Cardiac fibroblast (primary cell): ENCODE measurements around the gene HAT1.
"Not testable (repeated sequence)": the region's sequence is repeated elsewhere in the genome, so short reads cannot be mapped to it uniquely, and the experiment has no call there.

ENCODE experiments used
- DNase-seq, 2 donors: peaks; one replicate each; pipeline versions ENCODE4 v3.0.0 to v3.0.0-alpha.2; 2010; ENCODE audit warnings: low read depth in 2 of 2
- H3K4me3 ChIP-seq, 2 donors: replicated peaks in 1 of 2; 1 replicate in 1 of 2; 2 replicates in 1 of 2; pipeline ENCODE4 v1.5.1; 2011; ENCODE audit warnings: low read depth in 2 of 2, low read length in 2 of 2, mild to moderate bottlenecking in 2 of 2, moderate library complexity in 1 of 2
- CTCF ChIP-seq: IDR thresholded peaks from one replicate; pipeline ENCODE4 v1.5.1; 2011; ENCODE audit warnings: low read depth, mild to moderate bottlenecking, low read length, inconsistent platforms

The HAT1 gene

GRCh38 chr2:171894612-171894947 is 27.7 kb upstream of the HAT1 start:
- no peak for DNase-seq
- TF ChIP-seq CTCF: no peak
- peak overlapping the region; percentile 74 to 92 for H3K4me3 ChIP-seq

GRCh38 chr2:171895786-171896185 is 26.5 kb upstream of the HAT1 start:
- DNase-seq: peak in 1 of 2 donors; percentile 44
- TF ChIP-seq CTCF: no peak
- no peak overlapping the region for H3K4me3 ChIP-seq

DNA sequence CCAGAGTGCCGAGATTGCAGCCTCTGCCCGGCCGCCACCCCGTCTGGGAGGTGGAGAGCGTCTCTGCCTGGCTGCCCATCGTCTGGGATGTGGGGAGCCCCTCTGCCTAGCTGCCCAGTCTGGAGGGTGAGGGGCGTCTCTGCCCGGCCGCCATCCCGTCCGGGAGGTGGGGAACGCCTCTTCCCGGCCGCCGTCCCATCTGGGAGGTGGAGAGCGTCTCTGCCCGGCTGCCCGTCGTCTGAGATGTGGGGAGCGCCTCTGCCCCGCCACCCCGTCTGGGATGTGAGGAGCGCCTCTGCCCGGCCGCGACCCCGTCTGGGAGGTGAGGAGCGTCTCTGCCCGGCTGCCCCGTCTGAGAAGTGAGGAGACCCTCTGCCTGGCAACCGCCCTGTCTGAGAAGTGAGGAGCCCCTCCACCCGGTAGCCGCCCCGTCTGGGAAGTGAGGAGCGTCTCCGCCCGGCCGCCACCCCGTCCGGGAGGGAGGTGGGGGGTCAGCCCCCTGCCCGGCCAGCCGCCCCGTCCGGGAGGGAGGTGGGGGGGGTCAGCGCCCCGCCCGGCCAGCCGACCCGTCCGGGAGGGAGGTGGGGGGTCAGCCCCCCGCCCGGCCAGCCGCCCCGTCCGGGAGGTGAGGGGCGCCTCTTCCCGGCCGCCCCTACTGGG is 22.5 kb upstream of the HAT1 start:
- DNase-seq, H3K4me3 ChIP-seq: not testable (repeated sequence)

- no peak overlapping the region for H3K4me3 ChIP-seq
- DNase-seq: no peak
- TF ChIP-seq CTCF: no peak
Observed at GRCh38 chr2:171902840-171903420, 19.3 kb upstream of the HAT1 start.

GRCh38 chr2:171908235-171908634 is 14.0 kb upstream of the HAT1 start:
- no peak for TF ChIP-seq CTCF
- H3K4me3 ChIP-seq: no peak overlapping the region
- no peak for DNase-seq

- TF ChIP-seq CTCF: no peak
- no peak overlapping the region for H3K4me3 ChIP-seq
- DNase-seq: no peak
Observed at GRCh38 chr2:171909266-171909665, 13.0 kb upstream of the HAT1 start.

GRCh38 chr2:171910494-171910893 is 11.8 kb upstream of the HAT1 start:
- H3K4me3 ChIP-seq: no peak overlapping the region
- TF ChIP-seq CTCF: no peak
- DNase-seq: no peak
